HepG2 (cell line): ENCODE results near the gene RAB3B. TPM values are rescaled to one million over a fixed set of nuclear protein-coding genes. Genes with fewer than 3 reads are reported as not detected.

Experiments used
- FOXM1 ChIP-seq: sonication (generic); formaldehyde crosslinking; IDR thresholded peaks from 2 replicates; pipeline ENCODE4 v1.5.0; 2020; ENCODE audit warnings: missing genetic modification reagents
- HMGXB3 ChIP-seq: sonication (generic); formaldehyde crosslinking; IDR thresholded peaks from 2 replicates; pipeline ENCODE4 v1.4.0; 2020; ENCODE audit warnings: missing genetic modification reagents, borderline replicate concordance
- MIXL1 ChIP-seq: IDR thresholded peaks from 2 replicates; pipeline ENCODE4 v1.6.1; 2016
- RAD21 ChIP-seq: fragments of 450-650 bp; formaldehyde crosslinking; IDR thresholded peaks from 2 replicates; pipeline ENCODE4 v1.5.0; 2020; ENCODE audit warnings: mild to moderate bottlenecking
- ZMYM4 ChIP-seq: sonication (generic); formaldehyde crosslinking; IDR thresholded peaks from 2 replicates; pipeline ENCODE4 v1.8.1; 2023; ENCODE audit warnings: mild to moderate bottlenecking, missing genetic modification reagents
- ZNF101 ChIP-seq: sonication (generic); formaldehyde crosslinking; IDR thresholded peaks from 2 replicates; pipeline ENCODE4 v1.4.0; 2020; ENCODE audit warnings: mild to moderate bottlenecking, low read depth, missing genetic modification reagents, borderline replicate concordance
- ZNF12 ChIP-seq: sonication (generic); formaldehyde crosslinking; IDR thresholded peaks from 2 replicates; pipeline ENCODE4 v1.5.0; 2020; ENCODE audit warnings: missing genetic modification reagents
- ZNF318 ChIP-seq: sonication (generic); formaldehyde crosslinking; IDR thresholded peaks from 2 replicates; pipeline ENCODE4 v1.4.0; 2020; ENCODE audit warnings: mild to moderate bottlenecking, missing genetic modification reagents
- ZNF841 ChIP-seq: sonication (generic); formaldehyde crosslinking; IDR thresholded peaks from 2 replicates; pipeline ENCODE4 v1.8.1; 2023; ENCODE audit warnings: missing genetic modification reagents, borderline replicate concordance
- polyA plus RNA-seq, 8 experiments: library from polyadenylated mRNA; depleted of rRNA in 3 of 8; stranded (reverse) in 7 of 8; unstranded in 1 of 8; fragments of >200 nt; fragmentation: Illumina TruSeq in 4 of 8; extraction: Trizol in 4 of 8; gene quantifications; 2 replicates each; pipeline versions ENCODE4 v1.2.1 to v1.2.3, GENCODE V29; 2011 to 2016; ENCODE audit warnings: low read depth in 4 of 8, missing spikeins in 1 of 8, mixed read lengths in 1 of 8; ENCODE audit not compliant: insufficient read depth in 1 of 8
- total RNA-seq, 5 experiments: library from RNA; depleted of rRNA; stranded (reverse); fragments of >200 nt; fragmentation: Illumina TruSeq; extraction: Trizol; gene quantifications; 2 replicates each; pipeline ENCODE4 v1.2.3, GENCODE V29; 2016; ENCODE audit warnings: low read depth in 1 of 5

RAB3B gene
- total and polyA plus RNA-seq, 2 of the 13 experiments (the other 11 are each of a cell fraction or from before 2014, with no cell fraction given) = 1.0 to 1.2 TPM

DNA sequence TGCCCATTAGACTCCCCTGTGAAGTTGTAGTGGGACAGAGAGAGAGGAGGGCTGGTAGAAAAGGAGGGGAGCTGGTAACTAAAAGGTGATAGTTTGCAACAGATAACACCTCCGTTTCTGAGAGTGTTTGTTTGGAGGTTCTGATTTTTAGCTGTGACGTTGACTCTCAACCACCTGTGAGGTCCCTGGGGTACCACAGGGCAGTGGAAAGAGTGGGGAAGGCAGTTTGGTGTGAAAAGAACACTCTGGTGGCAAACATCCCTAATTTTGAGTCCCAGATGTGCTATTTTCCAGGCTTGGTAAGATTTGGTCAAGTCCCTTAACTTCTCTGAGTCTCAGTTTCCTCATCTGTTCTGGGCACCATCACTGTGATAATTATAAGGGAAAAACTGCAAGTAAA lies 29.3 kb downstream of the RAB3B start (continued):
- TF ChIP-seq ZNF318 = no peak
- no peak for TF ChIP-seq FOXM1
- TF ChIP-seq ZNF841 = no peak
- no peak for TF ChIP-seq ZMYM4
- TF ChIP-seq HMGXB3 (CRISPR knock-in tag) = no peak
- no peak for TF ChIP-seq RAD21
- no peak for TF ChIP-seq ZNF101 (CRISPR knock-in tag)
- TF ChIP-seq ZNF12 (CRISPR knock-in tag) = no peak
- no peak for TF ChIP-seq MIXL1
